RWPE1 (cell line): ENCODE results near the gene CAPN3.

Source experiments
- CTCF ChIA-PET: fragments of 350-600 bp; sonication (Branson Sonifier 250); formaldehyde crosslinking; extraction: SDS; loops from one replicate; lab custom pipeline; 2021; lab: Yijun Ruan, JAX
- POLR2A ChIA-PET: fragments of 400-600 bp; formaldehyde crosslinking; extraction: SDS; loops from one replicate; lab custom pipeline; 2020; ENCODE audit warnings: antibody characterized with exemption; ENCODE audit not compliant: low non-redundant PET; lab: Yijun Ruan, JAX
- DNase-seq: peaks from one replicate; pipeline ENCODE4 v3.0.0; 2012; ENCODE audit warnings: low spot score
- H3K27ac ChIP-seq: fragments of 450-650 bp; 2 replicates; pipeline ENCODE4 v1.5.1; 2017
- TF ChIP-seq, protein P1 (sequence below): fragments of 450-650 bp; conservative IDR thresholded peaks from 2 replicates; pipeline ENCODE4 v1.5.1; 2017; ENCODE audit warnings: low read depth, mild to moderate bottlenecking

CAPN3 gene

DNA sequence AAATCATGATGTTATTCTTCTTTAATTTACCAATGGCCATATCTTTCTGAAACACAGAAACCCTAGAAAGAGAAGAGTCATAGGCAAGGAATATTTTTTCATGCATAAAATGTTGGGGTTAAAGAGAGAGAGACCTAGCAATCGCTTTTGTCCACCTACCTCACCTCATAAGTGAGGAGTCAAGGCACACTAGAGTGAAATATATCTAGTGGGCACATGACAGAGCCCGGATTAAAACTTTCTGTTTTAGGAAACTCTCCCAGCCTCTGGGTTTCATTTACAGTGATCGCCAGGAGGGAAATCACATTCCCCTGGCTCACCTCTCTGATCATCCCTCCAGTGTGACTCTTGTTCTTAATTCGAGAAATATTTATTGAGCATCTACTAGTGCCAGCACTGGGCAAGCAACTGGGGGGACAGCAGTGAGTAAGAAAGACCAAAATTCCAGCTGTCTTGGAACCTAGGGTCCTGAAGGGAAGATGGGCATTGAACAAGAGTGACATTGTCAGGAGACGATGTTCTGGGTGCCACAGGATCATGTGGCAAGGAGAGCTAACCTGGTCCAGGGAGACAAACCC lies 1.3 kb downstream of the CAPN3 start:
- POLR2A ChIA-PET = no interaction called here

DNA sequence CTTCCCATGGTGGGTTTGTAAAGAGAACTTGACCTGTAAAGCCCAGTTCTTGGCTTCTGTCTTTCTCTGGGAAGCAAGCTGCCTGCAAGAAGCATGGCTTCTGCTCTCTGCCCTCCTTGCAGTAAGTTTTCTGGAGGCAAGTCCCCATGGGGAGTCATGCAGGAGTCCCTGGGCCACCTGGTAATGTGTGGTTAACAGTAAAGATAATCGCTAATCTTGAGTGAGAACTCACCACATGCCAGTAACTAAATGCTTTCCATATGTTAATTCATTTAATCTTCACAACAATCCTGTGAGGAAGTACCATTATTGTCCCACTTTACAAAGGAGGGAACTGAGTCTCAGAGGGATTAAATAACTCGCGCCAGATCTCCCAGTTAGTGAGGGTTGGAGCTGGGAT lies 4.2 kb downstream of the CAPN3 start:
- POLR2A ChIA-PET = no interaction called here
- TF ChIP-seq, protein P1, sequence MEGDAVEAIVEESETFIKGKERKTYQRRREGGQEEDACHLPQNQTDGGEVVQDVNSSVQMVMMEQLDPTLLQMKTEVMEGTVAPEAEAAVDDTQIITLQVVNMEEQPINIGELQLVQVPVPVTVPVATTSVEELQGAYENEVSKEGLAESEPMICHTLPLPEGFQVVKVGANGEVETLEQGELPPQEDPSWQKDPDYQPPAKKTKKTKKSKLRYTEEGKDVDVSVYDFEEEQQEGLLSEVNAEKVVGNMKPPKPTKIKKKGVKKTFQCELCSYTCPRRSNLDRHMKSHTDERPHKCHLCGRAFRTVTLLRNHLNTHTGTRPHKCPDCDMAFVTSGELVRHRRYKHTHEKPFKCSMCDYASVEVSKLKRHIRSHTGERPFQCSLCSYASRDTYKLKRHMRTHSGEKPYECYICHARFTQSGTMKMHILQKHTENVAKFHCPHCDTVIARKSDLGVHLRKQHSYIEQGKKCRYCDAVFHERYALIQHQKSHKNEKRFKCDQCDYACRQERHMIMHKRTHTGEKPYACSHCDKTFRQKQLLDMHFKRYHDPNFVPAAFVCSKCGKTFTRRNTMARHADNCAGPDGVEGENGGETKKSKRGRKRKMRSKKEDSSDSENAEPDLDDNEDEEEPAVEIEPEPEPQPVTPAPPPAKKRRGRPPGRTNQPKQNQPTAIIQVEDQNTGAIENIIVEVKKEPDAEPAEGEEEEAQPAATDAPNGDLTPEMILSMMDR = no peak
- CTCF ChIA-PET = no interaction called here
- H3K27ac ChIP-seq = no peak overlapping the region
- DNase-seq = no peak

More for the DNA sequence above, 1.3 kb downstream of the CAPN3 start:
- CTCF ChIA-PET = no interaction called here
- TF ChIP-seq, protein P1 = no peak
- no peak overlapping the region for H3K27ac ChIP-seq
- DNase-seq = no peak

DNA sequence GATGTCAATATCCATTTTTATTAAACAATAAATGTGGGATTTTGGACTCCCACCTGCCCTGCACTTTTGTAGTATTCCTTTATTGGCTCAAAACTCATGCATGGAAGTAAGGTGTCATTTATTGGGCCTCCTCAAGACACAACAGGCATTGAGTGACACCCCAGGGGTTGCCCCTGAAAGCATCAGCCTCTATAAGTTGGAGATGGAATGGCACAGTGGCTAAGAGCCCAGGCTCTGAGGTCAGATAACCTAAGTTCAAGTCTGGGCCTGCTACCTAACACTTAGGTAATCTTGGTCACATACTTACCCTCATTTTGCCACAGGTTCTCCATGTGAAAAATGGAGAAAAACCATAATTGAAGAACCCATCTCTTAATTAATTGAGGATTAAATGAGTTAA lies 4.6 kb downstream of the CAPN3 start:
- no peak overlapping the region for H3K27ac ChIP-seq
- no peak for DNase-seq
- TF ChIP-seq, protein P1 = no peak
- CTCF ChIA-PET = no interaction called here
- POLR2A ChIA-PET = no interaction called here

DNA sequence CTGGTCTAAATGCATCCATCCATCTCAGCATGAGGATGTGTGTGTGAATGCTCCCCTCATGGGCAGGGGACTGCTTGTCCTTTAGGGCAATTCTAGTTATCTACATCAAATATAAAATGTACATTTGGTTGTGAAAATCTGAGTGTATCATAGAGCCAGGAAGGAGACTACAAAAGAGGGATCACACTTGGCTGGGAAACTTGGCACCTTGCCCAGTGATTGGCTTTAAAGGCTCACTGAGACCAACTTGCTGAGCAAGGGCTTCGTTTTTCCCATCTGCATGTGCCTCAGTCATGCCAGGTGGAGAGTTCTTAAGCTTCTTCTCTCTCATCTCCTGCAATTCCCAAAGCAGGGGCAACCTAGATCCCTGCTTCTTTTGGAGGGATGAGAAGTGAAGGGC lies 5.2 kb downstream of the CAPN3 start:
- TF ChIP-seq, protein P1 = no peak
- no peak overlapping the region for H3K27ac ChIP-seq
- POLR2A ChIA-PET = no interaction called here

DNA sequence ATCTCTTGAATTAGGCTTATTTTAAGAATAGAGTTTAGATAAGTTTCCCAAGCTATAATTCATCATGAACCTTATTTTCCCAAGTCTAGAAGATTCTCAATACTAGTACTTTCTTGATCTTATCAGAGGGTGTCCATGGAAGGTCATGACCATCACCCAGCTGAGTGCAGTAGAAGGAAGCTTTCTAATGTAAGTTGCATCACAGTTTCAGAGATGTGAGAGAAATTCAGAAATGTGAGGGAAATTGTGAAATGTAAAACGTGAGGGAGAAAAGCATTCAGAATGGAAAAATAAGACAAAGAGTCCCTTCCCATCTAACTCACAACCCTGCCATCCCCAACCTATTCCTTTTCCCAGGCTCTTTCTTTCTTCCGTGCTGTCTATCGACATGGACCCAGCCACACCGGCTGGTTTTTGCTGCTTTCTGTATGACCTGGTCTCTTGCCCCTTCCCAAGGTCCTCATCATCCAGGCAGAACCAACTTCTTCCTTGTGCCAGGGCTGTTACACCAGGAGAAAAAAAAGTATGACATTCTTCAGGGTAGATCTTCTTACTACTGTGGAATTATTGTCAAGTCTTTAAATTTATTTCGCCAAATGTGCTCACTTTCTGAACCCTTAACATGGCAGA lies 6.7 kb downstream of the CAPN3 start:
- CTCF ChIA-PET = no interaction called here
- POLR2A ChIA-PET = no interaction called here
- no peak overlapping the region for H3K27ac ChIP-seq
- DNase-seq = no peak
- TF ChIP-seq, protein P1 = no peak

More for the DNA sequence above, 5.2 kb downstream of the CAPN3 start:
- DNase-seq = peak; percentile 24
- CTCF ChIA-PET = no interaction called here

DNA sequence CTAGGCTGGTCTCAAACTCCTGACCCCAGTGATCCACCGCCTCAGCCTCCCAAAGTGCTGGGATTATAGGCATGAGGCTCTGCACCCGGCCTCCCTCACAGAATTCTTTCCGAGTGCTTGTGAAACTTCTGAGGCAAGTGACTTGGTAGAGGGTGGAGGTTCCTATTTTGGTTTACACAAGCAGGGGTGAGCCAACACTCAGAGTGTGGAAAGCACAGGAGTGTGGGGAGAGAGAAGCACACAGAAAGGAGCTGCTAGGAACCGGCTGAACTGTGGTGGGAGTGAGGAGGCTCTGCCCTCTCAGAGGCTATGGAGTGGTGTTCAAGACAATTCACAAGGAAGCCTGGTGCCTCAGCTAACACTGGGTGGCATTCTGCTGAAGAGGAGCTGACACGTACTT lies 7.7 kb downstream of the CAPN3 start:
- CTCF ChIA-PET = no interaction called here
- no peak overlapping the region for H3K27ac ChIP-seq
- no peak for DNase-seq
- TF ChIP-seq, protein P1 = no peak
- POLR2A ChIA-PET = no interaction called here
